K562 (cell line): Measurements from ENCODE around the gene BAZ2A.

Experiments used
- CHD1 ChIP-seq: fragments of 200-600 bp; sonication (generic); IDR thresholded peaks from one replicate; pipeline ENCODE4 v1.6.1; 2012; ENCODE audit warnings: mild to moderate bottlenecking, moderate library complexity, low read length, inconsistent platforms
- POLR2AphosphoS5 ChIP-seq: IDR thresholded peaks from 2 replicates; pipeline ENCODE4 v1.6.1; 2011; ENCODE audit warnings: mild to moderate bottlenecking, low read depth, low read length, moderate library complexity; ENCODE audit not compliant: control insufficient read depth, insufficient read depth
- RUNX1 ChIP-seq: sonication (generic); IDR thresholded peaks from 2 replicates; pipeline ENCODE4 v1.6.1; 2016; ENCODE audit warnings: antibody characterized with exemption, low read depth

GRCh38 chr12:56593909-56594621 lies 36.1 kb downstream of the BAZ2A start:
- TF ChIP-seq CHD1 = no peak
- no peak for TF ChIP-seq RUNX1
- no peak for TF ChIP-seq POLR2AphosphoS5
